Suprapubic skin (tissue), 4 donors: Measurements from ENCODE around the gene RNF8.

ENCODE experiments used
- CTCF ChIP-seq, 2 donors: fragments of 200-600 bp in 1 of 2; fragments of 450-650 bp in 1 of 2; sonication (generic) in 1 of 2; IDR thresholded peaks; one replicate each; pipeline ENCODE4 v1.5.1; 2016 to 2019; ENCODE audit warnings: antibody characterized with exemption in 2 of 2, mild to moderate bottlenecking in 1 of 2, moderate library complexity in 1 of 2
- EP300 ChIP-seq: sonication (generic); formaldehyde crosslinking; IDR thresholded peaks from one replicate; pipeline ENCODE4 v1.6.1; 2017; ENCODE audit warnings: antibody characterized with exemption
- POLR2A ChIP-seq, 2 donors: fragments of 450-650 bp; IDR thresholded peaks; one replicate each; pipeline ENCODE4 v1.6.1; 2017; ENCODE audit warnings: antibody characterized with exemption in 2 of 2, mild to moderate bottlenecking in 2 of 2, moderate library complexity in 2 of 2
- POLR2AphosphoS5 ChIP-seq, 3 donors: sonication (generic); formaldehyde crosslinking; IDR thresholded peaks; one replicate each; pipeline ENCODE4 v1.6.1; 2017; ENCODE audit warnings: antibody characterized with exemption in 3 of 3

GRCh38 chr6:37396571-37397180 lies 42.9 kb downstream of the RNF8 start:
- TF ChIP-seq POLR2A (IDR thresholded peaks at IDR 0.05) = no peak
- no peak for TF ChIP-seq CTCF (IDR thresholded peaks at IDR 0.05)
- no peak for TF ChIP-seq POLR2AphosphoS5 (IDR thresholded peaks at IDR 0.05)
- no peak for TF ChIP-seq EP300
